ENCODE data around the gene CTBP2. TPM values are rescaled to one million over a fixed set of nuclear protein-coding genes. Genes with fewer than 3 reads are reported as not detected.

CTBP2 gene
- total RNA-seq, 3 donors from 2014 or later, result 53.1 to 91.2 (median 65.9) TPM

DNA sequence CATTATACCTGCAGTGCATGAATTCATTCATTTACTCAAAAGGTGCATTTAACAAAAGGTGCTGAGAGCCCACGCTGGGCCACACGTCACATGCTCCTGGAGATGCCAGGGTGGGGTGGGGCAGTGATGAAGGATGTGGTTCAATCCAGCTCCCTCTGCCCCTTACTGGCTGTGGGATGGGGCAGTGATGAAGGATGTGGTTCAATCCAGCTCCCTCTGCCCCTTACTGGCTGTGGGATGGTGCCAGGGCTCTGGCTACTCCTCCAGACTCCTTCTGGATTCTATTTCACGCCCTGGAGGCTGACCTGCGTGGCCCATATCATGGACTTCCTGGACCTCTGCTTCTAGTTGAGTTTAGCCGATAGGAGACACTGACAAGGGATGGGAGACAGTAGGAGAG is 44.0 kb upstream of the CTBP2 start:
- H3K4me1 ChIP-seq, result no peaks in the 10 kb centered on the region
- no peak overlapping the region for H3K4me3 ChIP-seq
- TF ChIP-seq, protein P1, sequence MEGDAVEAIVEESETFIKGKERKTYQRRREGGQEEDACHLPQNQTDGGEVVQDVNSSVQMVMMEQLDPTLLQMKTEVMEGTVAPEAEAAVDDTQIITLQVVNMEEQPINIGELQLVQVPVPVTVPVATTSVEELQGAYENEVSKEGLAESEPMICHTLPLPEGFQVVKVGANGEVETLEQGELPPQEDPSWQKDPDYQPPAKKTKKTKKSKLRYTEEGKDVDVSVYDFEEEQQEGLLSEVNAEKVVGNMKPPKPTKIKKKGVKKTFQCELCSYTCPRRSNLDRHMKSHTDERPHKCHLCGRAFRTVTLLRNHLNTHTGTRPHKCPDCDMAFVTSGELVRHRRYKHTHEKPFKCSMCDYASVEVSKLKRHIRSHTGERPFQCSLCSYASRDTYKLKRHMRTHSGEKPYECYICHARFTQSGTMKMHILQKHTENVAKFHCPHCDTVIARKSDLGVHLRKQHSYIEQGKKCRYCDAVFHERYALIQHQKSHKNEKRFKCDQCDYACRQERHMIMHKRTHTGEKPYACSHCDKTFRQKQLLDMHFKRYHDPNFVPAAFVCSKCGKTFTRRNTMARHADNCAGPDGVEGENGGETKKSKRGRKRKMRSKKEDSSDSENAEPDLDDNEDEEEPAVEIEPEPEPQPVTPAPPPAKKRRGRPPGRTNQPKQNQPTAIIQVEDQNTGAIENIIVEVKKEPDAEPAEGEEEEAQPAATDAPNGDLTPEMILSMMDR (IDR thresholded peaks at IDR 0.05), result no peak
- TF ChIP-seq POLR2AphosphoS5 (IDR thresholded peaks at IDR 0.05) (no peak), POLR2A (IDR thresholded peaks at IDR 0.05) (no peak)
- no peaks in the 10 kb centered on the region for H3K27me3 ChIP-seq
- H3K36me3 ChIP-seq, result no peaks in the 10 kb centered on the region
- H3K27ac ChIP-seq, result no peak overlapping the region
- DNase-seq (ENCODE audit: low spot score in 2 of 2), result no peak
- intact Hi-C loops (cut with DNase I; ENCODE audit: low total_unique reads), result no loop called here
- H3K9me3 ChIP-seq, result no peaks in the 10 kb centered on the region

DNA sequence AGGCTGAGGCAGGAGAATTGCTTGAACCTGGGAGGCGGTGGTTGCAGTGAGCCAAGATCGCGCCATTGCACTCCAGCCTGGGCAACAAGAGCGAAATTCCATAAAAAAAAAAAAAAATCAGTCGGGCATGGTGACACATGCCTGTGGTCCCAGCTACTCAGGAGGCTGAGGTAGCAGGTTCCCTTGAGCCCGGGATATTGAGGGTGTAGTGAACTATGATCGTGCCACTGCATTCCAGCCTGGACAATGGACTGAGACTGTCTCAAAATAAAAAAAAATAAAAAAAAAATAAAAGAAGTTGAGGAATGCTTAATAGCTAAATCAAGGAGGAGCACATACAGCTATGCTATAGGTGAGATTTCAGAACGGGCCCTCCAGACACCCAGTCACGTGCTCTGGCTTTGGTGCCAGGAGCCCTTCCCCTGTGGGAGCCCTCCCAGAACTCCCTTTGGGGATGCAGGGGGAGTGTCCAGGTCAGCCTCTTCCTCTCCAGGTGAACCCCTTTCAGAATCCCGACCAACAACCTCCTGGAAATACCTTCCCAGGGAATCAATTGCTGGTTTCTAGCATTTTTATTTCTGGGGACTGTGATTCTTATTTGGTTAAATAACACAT is 42.9 kb upstream of the CTBP2 start:
- H3K36me3 ChIP-seq, result no peaks in the 10 kb centered on the region
- TF ChIP-seq POLR2AphosphoS5 (IDR thresholded peaks at IDR 0.05) (no peak), POLR2A (IDR thresholded peaks at IDR 0.05) (no peak)
- TF ChIP-seq, protein P1 (IDR thresholded peaks at IDR 0.05), result no peak
- no peak overlapping the region for H3K4me3 ChIP-seq
- H3K4me1 ChIP-seq, result no peaks in the 10 kb centered on the region
- DNase-seq (ENCODE audit: low spot score in 2 of 2), result no peak
- no peaks in the 10 kb centered on the region for H3K27me3 ChIP-seq
- no peaks in the 10 kb centered on the region for H3K9me3 ChIP-seq
- H3K27ac ChIP-seq, result no peak overlapping the region
- intact Hi-C loops (cut with DNase I; ENCODE audit: low total_unique reads), result no loop called here

DNA sequence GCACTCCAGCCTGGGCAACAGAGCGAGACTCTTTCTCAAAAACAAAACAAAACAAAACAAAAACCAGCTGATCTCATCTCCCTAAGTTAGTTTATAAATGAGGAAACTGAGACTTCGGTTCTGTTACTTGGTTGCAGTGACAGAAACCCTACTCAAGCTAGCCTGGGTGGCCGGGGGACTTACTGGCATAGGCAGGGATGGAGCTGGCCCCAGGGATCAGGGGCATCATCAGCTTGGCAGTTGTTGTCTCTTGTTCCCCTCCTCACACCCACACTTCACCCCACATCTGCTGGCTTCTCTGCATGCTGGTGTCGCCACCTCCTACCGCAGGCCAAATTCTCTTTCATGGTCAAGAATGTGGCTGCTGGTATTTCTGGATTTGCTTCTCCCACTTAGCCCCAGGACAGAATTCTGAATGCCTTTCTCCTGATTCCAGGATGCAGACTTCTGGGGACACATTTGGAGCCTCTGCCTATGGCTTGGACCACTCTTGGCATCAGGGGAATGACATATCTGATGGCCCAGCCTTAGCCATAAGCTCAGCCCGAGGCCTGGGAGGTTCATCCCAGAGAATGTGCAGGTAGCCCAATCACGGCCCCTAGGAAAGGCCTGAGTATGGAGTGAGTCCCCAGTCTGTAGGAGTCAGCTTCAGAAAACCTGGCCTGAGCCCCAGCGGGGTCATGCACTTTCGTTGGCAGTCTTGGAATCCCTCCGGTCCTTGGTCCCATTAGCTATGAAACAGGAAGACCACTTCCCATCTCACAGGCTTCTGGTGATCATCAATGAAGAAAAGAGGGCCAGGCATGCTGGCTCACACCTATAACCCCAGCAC is 41.6 kb upstream of the CTBP2 start:
- Histone ChIP-seq H3K9me3 (no peaks in the 10 kb centered on the region), H3K36me3 (no peaks in the 10 kb centered on the region), H3K27ac (no peak overlapping the region), H3K27me3 (no peaks in the 10 kb centered on the region), H3K4me1 (no peaks in the 10 kb centered on the region), H3K4me3 (no peak overlapping the region)
- peak in 1 of 2 donors; percentile 51 for DNase-seq (ENCODE audit: low spot score in 2 of 2)
- intact Hi-C loops (cut with DNase I; ENCODE audit: low total_unique reads), result no loop called here
- no peak for TF ChIP-seq POLR2A (IDR thresholded peaks at IDR 0.05)
- TF ChIP-seq, protein P1 (IDR thresholded peaks at IDR 0.05), result no peak
- TF ChIP-seq POLR2AphosphoS5 (IDR thresholded peaks at IDR 0.05), result no peak

DNA sequence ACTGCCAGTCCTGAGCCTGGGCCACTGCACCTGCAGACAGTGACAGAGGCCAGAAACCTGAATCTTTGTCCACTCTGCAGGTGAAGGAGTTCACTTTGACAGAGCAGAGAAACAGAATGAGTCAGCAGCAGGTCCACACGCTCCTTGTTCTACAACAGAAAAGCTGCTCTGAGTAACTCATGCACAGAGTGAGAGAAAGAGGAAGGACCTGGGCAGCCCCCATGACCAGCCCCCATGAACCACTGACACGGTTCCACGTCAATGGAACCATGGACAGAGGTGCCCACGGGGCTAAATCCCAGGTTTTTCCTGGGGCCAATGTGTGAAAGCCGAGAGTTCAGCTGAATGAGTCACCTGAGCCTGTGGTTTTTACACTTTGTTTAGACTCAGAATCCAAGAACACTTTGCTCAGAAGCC is 40.8 kb upstream of the CTBP2 start:
- H3K4me3 ChIP-seq, result no peak overlapping the region
- H3K9me3 ChIP-seq, result no peaks in the 10 kb centered on the region
- no peaks in the 10 kb centered on the region for H3K27me3 ChIP-seq
- intact Hi-C loops (cut with DNase I; ENCODE audit: low total_unique reads), result no loop called here
- no peaks in the 10 kb centered on the region for H3K4me1 ChIP-seq
- H3K36me3 ChIP-seq, result no peaks in the 10 kb centered on the region
- no peak overlapping the region for H3K27ac ChIP-seq
- DNase-seq (ENCODE audit: low spot score in 2 of 2), result no peak
- TF ChIP-seq, protein P1 (IDR thresholded peaks at IDR 0.05), result no peak
- TF ChIP-seq POLR2AphosphoS5 (IDR thresholded peaks at IDR 0.05), result no peak

DNA sequence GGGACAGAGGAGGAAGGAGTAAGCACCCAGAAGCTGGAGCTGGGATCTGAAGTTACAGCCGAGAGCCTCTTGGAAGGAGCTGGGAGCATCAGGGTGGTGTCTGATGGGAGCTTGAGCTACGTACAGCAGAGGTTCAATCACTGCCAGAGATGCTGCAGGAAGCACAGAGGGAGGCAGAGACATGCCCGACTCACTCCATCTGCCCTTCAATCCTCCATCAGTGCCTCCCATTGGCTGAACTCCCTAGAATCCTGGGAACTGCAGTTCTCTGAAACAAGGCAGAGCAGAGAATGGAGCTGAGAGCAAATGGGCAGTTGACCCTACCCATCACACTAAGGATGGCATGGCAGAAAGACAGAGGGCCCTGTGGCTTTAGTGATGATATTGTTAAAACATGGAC is 40.0 kb upstream of the CTBP2 start:
- TF ChIP-seq POLR2AphosphoS5 (IDR thresholded peaks at IDR 0.05), result no peak
- TF ChIP-seq POLR2A (IDR thresholded peaks at IDR 0.05), result no peak
- TF ChIP-seq, protein P1 (IDR thresholded peaks at IDR 0.05), result no peak
- no peaks in the 10 kb centered on the region for H3K4me1 ChIP-seq
- no peaks in the 10 kb centered on the region for H3K27me3 ChIP-seq
- no peaks in the 10 kb centered on the region for H3K36me3 ChIP-seq
- intact Hi-C loops (cut with DNase I; ENCODE audit: low total_unique reads), result no loop called here
- DNase-seq (ENCODE audit: low spot score in 2 of 2), result no peak
- no peak overlapping the region for H3K27ac ChIP-seq
- H3K9me3 ChIP-seq, result no peaks in the 10 kb centered on the region
- no peak overlapping the region for H3K4me3 ChIP-seq

Data from breast epithelium (tissue), 4 donors.